GM18909 (cell line): ENCODE data around the gene ZNF300.
"Not testable (repeated sequence)": the region's sequence is repeated elsewhere in the genome, so short reads cannot be mapped to it uniquely, and the experiment has no call there.

Experiments
- ATAC-seq: cut with Tn5 transposase; IDR thresholded peaks from one replicate; pipeline ENCODE4 v1.9.1; 2021; ENCODE audit warnings: mild to moderate bottlenecking; ENCODE audit not compliant: unreplicated experiment, poor library complexity

ZNF300 gene

DNA sequence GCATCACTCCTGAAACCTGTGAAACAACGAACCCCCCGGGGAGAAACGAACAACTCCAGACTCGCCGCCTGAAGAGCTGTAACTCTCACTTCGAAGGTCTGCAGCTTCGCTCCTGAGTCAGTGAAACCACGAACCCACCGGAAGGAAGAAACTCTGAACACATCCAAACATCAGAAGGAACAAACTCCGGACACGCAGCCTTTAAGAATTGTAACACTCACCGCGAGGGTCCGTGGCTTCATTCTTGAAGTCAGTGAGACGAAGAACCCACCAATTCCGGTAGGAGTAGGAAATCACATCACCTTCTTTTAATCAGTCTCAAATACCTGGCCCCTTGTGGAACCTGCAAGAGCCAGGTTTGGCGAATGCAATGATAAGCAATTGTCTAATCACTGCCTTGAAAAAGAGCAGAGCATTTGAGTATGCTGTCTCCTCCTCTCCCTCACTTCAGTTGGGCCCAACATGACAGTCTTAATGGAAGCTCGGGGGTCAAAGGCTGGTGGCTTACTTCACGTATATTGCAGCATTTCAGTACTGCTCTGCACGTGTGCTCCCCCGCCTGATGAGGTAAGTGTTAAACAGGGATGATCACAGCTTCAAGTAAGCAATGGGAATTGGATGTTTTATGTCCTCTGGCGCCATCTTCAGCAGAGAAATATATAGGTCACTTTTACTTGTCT lies 58.0 kb downstream of the ZNF300 start:
- peak; percentile 91 for ATAC-seq

DNA sequence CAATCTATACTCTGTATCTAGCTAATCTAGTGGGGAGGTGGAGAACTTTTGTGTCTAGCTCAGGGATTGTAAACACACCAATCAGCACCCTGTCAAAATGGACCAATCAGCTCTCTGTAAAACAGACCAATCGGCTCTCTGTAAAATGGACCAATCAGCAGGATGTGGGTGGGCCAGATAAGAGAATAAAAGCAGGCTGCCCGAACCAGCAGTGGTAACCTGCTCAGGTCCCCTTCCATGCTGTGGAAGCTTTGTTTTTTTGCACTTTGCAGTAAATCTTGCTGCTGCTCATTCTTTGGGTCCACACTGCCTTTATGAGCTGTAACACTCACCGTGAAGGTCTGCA lies 58.5 kb downstream of the ZNF300 start, which contains the start of gene IRGM:
TSS of gene IRGM (plus strand) at position 214 of the 346 bp plus-strand sequence. CDS start 1,603 bp downstream, outside the sequence.
- ATAC-seq = not testable (repeated sequence)

DNA sequence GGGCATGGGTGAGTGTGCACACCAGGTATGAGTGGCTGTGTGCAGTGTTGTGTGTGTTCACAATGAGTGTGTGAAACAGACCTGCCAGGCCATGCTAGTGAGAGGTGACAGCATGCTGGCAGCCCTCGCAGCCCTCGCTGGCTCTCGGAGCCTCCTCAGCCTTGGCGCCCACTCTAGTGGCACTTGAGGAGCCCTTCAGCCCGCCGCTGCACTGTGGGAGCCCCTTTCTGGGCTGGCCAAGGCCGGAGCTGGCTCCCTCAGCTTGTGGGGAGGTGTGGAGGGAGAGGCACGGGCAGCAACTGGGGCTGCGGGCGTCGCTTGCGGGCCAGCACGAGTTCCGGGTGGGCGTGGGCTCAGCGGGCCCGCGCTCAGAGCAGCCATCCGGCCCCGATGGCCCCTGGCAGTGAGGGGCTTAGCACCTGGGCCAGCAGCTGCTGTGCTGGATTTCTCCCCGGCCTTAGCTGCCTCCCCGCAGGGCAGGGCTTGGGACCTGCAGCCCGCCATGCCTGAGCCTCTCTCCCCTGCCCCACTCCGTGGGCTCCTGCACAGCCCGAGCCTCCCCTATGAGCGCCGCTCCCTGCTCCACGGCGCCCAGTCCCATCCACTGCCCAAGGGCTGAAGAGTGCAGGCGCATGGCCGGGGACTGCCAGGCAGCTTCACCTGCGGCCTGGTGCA lies 59.5 kb downstream of the ZNF300 start:
- ATAC-seq = not testable (repeated sequence)
